Right hindlimb (tissue), 1 donor: ENCODE measurements around the gene CACNA1A.
A peak's percentile ranks its signal among the peaks of the same experiment; 100 is the strongest.
"Not testable (repeated sequence)": the region's sequence is repeated elsewhere in the genome, so short reads cannot be mapped to it uniquely, and the experiment has no call there.

Source experiments
- DNase-seq: peaks from one replicate; pipeline ENCODE4 v3.0.0-alpha.2; 2018

CACNA1A gene

DNA sequence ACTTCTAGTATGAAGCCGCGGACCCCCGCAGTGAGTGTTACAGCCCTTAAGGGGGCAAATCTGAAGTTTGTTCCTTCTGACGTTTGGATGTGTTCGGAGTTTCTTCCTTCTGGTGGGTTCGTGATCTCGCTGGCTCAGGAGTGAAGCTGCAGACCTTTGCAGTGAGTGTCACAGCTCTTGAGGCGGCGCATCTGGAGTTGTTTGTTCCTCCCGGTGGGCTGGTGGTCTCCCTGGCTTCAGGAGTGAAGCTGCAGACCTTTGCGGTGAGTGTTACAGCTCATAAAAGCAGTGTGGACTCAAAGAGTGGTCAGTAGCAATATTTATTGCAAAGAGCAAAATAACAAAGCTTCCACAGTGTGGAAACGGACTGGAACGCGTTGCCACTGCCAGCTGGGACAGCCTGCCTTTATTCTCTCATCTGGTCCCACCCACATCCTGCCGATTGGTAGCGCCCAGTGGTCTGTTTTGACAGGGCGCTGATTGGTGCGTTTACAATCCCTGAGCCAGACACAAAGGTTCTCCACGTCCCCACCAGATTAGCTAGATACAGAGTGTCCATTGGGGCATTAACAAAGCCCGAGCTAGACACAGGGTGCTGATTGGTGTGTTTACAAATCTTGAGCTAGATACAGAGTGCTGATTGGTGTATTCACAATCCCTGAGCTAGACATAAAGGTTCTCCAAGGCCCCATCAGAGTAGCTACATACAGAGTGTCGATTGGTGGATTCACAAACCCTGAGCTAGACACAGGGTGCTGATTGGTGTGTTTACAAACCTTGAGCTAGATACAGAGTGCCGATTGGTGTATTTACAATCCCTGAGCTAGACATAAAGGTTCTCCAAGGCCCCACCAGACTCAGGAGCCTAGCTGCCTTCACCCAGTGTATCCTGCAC lies 320.3 kb downstream of the CACNA1A start:
- not testable (repeated sequence) for DNase-seq

DNA sequence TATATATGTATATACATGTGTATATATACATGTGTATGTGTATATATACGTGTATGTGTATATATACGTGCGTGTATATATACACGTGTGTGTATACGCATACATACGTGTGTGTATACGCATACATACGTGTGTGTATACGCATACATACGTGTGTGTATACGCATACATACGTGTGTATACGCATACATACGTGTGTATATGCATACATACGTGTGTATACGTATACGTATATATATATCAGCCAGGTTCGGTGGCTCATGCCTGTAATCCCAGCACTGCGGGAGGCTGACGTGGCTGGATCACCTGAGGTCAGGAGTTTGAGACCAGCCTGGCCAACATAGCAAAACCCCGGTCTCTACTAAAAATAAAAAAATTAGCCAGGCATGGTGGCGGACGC lies 321.4 kb downstream of the CACNA1A start:
- DNase-seq: not testable (repeated sequence)

DNA sequence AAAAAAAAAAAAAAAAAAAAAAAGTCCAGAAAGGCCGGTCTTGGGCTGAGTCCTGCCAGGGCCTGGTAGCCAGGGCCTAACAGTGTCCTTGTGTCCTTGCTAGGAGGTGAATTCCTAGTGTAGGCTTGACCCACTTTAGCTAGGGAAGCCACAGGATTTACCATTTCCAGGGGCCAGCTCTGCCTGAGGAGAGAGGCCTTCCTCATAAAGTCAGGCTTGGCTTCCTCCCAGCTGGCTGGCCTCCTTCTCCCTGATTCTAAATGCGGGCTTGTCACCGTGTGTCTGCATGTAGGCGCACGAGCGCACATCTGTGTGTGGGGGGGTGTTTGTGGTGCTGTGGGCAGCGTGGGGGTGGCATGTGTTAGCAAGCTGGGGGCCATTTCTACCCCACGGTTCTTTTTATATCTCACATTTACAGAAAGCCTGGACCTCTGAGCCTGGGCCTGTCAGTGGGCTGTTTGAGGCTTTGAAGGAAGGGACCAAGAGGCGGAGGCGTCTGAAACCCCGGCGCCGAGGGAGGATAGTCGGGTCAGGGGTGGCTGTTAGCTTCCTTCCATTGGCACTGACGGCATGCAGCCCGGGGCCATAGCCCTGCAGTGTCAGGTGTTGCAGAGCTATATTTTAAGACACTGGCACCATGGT lies 324.4 kb downstream of the CACNA1A start:
- peak; percentile 86 for DNase-seq

DNA sequence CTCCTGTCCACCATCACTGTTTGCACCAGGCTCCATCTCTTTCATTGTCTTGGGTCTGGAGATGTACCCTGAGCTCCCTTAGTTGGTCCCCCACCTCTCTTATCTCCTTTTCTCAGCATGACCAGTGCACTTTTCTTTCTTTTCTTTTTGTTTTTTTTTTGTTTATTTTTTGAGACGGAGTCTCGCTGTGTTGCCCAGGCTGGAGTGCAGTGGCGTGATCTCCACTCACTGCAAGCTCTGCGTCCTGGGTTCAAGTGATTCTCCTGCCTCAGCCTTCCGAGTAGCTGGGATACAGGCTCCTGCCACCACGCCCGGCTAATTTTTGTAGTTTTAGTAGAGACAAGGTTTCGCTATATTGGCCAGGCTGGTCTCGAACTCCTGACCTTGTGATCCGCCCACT lies 328.0 kb downstream of the CACNA1A start:
- not testable (repeated sequence) for DNase-seq

DNA sequence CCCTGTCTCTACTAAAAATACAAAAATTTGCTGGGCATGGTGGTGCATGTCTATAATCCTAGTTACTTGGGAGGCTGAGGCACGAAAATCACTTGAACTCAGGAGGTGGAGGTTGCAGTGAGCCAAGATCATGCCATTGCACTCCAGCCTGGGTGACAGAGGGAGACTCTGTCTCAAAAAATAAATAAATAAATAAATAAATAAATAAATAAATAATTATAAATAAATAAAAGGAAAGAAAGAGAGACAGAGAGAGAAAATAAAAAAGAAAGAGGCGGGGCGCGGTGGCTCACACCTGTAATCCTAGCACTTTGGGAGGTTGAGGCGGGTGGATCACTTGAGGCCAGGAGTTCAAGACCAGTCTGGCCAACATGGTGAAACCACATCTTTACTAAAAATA lies 328.7 kb downstream of the CACNA1A start:
- not testable (repeated sequence) for DNase-seq

DNA sequence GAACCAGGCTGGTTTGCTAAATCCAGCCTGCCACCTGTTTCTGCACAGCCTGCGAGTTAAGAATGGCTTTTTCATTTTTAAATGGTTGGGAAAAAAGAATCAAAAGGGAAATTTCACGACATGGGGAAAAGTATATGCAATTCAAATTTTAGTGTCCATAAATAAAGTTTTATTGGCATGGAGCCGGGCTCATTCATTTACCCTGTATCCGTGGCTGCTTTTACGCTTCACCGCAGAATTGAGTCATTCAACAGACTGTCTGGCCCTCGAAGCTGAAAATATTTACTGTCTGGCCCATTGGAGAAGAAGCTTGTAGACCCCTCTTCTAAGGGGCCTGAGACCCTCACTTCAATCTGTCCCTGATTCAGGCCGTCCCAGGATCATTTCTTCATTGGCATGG lies 329.9 kb downstream of the CACNA1A start:
- no peak for DNase-seq

DNA sequence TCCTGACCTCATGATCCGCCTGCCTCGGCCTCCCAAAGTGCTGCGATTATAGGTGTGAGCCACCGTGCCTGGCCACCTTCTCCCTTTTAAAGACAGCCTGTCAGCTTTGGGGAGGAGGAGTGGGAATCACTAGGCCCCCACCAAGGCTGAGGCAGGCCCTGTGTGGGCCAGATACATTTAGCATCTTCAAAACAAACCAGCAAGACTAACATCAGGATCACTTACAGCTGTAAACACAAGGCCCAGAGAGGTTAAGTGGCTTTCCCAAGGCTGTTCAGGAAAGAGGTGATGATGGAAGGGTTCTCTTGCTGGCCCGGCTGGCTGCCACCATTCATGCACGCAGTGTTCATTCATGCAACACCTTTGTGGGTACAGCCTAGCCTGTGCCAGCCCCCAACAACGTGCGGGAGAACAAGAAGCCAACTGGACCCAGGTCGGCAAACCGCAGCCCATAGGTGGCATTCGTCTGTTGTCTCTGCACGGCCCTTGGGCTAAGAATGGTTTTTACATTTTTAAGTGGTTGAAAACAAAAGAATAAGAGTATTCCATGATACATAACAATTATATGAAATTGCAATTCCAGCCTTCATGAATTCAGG lies 333.0 kb downstream of the CACNA1A start:
- DNase-seq: no peak

DNA sequence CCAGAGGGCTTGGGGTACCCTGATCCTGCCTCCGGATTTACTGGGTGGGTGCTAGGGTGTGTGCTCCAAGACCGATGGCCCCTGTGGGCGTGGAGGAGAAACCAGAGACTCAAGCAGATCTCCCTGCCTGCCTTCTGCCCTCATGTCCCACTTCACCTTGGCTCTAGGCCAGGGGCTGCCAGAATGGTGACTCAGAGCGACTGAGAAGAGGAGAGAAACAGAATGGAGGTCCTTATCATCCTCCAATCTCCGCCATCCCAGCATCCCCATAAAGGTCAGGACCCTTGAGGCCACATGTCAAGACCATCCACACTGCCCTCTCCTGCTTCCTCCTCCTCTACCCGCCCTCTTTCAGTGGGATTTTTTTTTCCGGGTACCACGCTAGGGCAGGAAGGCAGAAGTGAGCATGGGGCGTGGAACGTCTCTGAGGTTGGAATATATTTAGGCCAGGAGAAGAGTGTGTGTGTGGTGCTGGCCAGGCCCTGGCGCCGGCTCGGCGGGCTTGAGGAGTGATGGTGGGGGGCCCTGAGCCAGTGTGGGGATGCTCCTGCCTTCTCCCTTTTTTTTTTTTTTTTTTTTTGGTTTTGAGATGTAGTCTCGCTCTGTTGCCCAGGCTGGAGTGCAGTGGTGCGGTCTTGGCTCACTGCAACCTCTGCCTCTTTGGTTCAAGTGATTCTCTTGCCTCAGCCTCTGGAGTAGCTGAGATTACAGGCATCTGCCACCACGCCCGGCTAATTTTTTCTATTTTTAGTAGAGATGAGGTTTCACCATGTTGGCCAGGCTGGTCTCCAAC lies 333.7 kb downstream of the CACNA1A start:
- peak; percentile 63 for DNase-seq

DNA sequence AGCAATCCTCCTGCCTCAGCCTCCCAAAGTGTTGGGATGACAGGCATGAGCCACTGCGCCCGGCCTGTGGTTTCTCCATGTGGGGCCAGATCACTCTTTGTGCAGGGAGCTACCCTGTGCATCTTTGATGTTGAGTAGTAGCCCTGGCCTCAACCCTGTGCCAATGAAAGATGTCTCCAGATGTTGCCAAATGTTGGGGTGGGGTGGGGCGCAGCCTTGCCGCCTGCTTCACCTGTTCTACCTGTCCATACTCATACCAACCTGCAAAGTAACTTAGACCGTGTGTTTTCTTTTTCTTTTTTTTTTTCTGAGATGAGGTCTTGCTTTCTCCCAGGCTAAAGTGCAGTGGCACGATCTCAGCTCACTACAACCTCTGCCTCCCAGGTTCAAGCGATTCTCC lies 335.1 kb downstream of the CACNA1A start:
- DNase-seq: no peak

DNA sequence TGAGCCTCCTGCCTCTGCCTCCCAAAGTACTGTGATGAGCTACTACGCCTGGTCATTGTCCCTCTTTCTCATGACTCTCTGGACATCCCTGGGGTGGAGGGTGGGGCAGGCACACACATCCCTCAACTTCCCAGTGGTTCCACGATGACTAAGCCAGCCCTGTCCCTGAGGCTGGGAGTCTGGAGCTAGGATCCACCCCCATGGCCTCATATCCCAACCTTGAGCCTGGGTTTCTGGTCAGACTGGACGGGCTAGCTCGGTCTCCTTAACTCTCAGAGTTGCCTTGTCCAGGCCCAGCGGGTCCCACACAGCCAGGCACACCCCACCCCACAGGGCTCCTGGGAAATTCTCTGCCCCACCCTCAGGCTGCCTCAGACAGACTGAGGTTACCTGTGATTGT lies 336.5 kb downstream of the CACNA1A start:
- no peak for DNase-seq

DNA sequence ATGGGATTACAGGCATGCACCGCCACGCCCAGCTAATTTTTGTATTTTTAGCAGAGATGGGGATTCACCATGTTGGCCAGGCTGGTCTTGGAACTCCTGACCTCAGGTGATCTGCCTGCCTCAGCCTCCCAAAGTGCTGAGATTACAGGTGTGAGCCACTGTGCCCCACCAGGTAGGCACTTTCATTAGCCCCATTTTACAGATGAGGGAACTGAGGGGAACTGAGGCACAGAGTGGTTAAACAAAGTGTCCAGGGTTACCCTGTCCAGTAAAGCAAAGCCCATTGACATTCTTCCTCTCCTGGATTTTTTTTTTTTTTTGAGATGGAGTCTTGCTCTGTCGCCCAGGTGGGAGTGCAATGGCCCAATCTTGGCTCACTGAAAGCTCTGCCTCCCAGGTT lies 340.1 kb downstream of the CACNA1A start:
- not testable (repeated sequence) for DNase-seq

DNA sequence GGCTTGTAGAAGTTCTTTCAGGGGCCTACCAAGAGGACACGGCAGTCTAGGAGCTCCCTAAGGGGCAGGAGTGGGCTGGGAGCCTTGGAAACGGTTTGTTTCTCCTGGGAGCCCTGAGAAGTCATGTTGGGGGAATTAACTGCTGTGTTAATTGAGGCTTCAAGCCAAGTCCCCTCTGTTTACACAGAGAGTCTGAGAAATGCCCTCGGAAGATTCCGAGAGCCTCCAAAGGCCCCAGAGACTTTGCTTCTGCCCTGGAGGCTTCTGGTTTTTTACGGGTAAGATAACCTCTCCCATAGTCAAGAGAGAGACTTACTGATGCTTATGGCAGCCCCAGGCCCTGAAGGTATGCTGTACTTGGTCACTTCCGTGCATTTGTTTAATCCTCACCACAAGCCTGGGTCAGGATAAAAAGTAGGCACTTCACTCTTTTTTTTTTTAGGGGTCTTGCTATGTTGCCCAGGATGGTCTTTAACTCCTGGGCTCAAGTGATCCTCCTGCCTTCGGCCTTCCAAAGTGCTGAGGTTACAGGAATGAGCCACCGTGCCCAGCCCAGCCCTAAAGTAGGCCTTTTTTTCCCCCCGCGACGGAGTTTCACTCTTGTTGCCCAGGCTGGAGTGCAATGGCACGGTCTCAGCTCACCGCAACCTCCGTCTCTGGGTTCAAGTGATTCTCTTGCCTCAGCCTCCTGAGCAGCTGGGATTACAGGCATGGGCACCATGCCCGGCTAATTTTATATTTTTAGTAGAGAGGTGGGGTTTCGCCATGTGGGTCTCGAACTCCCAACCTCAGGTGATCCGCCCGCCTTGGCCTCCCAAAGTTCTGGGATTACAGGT lies 340.9 kb downstream of the CACNA1A start:
- no peak for DNase-seq

DNA sequence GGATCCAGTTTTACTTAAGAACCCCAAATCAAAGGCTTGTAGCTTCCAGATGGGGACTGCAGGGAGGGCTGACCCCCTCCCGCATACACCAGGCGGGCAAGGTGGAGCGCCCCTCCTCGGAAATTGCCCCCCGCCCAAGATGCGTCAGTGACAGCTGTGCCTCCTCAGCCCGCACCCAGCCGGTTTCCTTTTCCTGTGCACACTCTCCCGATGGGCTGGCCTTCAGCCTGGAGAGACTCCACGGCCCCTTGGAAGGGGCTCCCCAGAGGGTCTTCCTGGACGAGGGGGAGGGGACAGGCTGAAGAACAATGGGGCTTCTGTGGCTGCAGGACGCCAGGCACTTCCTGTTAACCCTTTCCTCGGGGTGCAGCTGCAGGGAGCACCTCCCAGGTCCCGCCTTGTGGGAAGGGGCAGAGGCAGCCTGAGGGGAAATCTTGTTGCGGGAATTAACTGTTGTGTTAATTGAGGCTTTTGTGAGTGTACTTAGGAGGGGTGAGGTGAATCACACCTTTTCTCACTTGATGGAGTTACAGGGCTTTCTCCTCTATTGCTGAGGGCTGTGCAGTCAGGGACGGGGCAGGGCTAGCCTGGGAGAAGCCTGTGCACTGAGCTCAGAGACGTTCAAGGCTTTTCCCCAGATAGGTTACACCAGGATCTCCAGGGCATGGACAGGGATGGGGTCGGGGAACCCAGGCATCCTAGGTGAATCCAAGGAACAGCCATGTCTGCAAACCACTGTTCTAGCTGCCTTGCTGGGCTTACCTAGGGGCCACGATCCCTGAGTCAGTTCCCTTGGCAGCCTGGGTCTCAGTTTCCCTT lies 341.7 kb downstream of the CACNA1A start:
- DNase-seq: peak; percentile 86

DNA sequence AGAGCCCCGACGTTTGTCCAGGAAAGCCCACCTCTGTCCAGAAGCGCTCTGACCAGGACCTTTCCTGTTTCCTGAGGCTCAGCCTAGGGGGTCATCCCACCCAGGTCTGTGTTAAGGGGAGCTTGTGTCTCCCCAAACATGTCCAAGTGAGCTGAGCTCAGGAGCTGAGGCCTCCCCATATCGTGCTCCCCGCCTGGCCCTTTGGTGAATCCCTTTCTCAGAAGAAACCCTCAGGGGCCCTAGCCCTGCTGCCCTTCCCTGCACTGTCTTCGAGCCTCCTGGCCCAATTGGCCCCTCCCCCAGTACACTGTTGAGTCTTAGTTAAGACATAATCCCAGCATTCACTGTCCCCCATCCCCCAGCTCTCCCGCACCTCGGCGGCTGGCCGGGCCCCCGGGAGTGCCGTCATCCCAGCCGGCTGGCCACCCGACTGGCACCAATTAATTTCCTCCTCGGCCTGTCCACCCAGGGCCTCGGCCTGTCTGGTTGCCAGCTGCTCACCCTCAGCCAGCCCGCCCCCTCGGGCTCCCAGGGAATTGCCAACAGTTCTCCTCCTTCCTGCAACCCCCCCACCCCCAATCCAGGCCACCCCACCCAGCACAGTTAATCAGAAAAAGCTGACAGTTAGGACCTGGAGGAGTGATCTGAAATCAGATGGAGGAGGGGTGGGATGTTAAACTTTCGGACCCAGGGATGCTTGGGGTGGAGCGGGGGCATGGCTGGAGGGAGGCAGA lies 342.5 kb downstream of the CACNA1A start:
- DNase-seq: peak; percentile 80

DNA sequence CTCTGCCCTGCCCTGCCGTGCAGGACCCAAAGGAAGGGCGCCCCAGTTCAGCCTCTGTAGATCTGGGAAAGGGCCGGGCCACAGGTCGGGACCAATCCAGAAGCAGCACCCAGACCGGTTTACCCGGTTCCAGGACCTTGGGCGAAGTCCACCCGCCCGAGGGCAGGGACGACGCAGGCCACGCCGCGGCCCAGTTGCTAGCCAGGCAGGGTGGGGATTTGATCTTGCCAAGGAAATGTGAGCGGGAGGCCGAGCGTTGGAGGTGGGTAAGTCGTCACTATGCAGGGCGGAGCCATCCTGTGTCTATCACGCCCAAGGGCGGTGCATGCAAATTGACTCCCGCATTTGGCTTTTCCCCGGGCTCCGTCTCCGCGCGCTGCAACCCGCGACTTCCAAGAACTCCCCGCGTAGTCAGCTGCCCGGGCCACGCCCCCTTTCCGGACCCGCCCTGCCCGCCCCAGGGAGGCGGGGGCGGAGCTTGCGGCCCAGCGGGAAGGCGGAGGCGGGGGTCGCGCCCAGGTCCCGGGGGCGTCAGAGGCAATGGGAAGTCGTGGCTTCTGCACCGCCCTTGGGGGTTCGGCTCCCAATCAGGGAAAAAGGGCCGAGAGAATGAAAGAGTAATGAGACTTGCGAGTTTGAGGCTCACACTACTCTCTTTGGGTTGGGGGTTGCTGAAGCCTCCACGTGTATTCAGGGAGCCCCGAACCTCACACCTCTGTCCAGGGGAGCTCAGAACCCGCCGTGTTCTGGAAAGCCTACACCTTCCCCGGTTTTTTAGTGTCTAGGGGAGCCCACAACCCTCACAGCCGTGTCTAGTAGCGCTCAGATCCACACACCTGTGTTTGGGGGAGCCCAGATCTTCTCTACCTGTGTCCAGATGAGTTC lies 343.3 kb downstream of the CACNA1A start:
- peak; percentile 96 for DNase-seq

DNA sequence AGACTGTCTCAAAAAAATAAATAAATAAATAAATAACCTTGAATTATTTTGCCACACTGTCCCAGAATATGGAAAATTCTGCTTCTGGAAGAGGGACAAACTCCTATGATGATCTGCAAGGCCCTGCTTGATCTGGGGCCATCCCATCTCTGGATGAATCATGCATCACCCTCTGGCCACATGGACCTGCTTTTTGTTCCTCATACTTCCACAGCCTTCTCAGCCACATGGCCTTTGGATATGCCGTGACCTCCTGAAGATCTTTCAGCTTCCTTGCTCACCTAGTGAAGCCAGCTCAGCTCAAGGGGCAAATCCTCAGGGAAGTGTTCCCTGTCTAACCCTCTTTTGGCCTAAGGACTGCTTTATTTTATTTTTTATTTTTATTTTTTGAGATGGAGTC lies 345.7 kb downstream of the CACNA1A start:
- no peak for DNase-seq

DNA sequence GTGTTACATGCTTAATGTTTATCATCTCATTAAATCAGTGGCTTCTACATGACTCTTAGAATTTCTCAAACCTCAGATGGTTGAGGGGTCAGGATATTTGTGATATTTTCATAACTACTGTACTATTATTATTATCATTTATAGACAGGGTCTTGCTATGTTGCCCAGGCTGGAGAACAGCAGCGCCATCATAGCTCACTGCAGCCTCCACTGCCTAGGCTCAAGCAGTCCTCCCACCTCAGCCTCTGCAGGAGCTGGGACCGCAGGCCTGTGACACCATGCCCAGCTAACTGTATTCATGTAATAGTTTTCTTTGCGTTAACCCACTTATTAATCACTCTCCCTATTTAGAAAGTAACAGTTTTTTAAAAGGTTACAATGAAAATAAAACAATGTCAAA lies 346.6 kb downstream of the CACNA1A start:
- DNase-seq: no peak
